Motor neuron (in vitro differentiated cells): ENCODE data around the gene GRHPR. TPM values are rescaled to one million over a fixed set of nuclear protein-coding genes. Genes with fewer than 3 reads are reported as not detected.

Source experiments
- ATAC-seq, 8 experiments: fragments of 200-7000 bp; cut with Tn5 transposase; replicated peaks in 6 of 8; 2 replicates each; pipeline ENCODE4 v1.8.0; 2021; ENCODE audit warnings: mild to moderate bottlenecking in 8 of 8, moderate library complexity in 8 of 8
- H3K27ac ChIP-seq, 2 donors: fragments of 250-450 bp; sonication (Bioruptor Pico); 2 replicates each; pipeline ENCODE4 v1.9.0; 2021; ENCODE audit warnings: antibody characterized with exemption in 2 of 2, mild to moderate bottlenecking in 2 of 2, moderate library complexity in 1 of 2
- H3K4me1 ChIP-seq, 2 donors: fragments of 250-450 bp; sonication (Bioruptor Pico); replicated peaks in 1 of 2; 2 replicates each; pipeline ENCODE4 v1.6.1; 2021; ENCODE audit warnings: antibody characterized with exemption in 2 of 2, mild to moderate bottlenecking in 2 of 2, moderate library complexity in 1 of 2
- H3K4me3 ChIP-seq, 5 donors: fragments of 250-450 bp; sonication (Bioruptor Pico); 2 replicates each; pipeline ENCODE4 v1.9.0; 2021; ENCODE audit warnings: antibody characterized with exemption in 5 of 5, mild to moderate bottlenecking in 5 of 5, moderate library complexity in 4 of 5
- WGBS, 10 experiments: fragments of 450-650 bp; shearing (Covaris generic); methylation state at CpG; one replicate each; pipeline ENCODE4 v1.0.0; 2022; 5-methylcytosine and 5-hydroxymethylcytosine counted together
- in situ Hi-C, 9 experiments: fragments of 400-800 bp; cut with MboI; loops; one replicate each; pipeline ENCODE4 v1.15.0; 2021; ENCODE audit warnings: low sequenced_read_pairs in 9 of 9, low pct_unique_long_range_greater_than_20kb in 2 of 9; ENCODE audit not compliant: unreplicated experiment in 9 of 9
- total RNA-seq, 8 experiments: library from RNA; unstranded; fragments of 300-600 nt; gene quantifications; 2 replicates each; pipeline versions ENCODE4 v1.2.3 to v1.2.4, GENCODE V29; 2022

The GRHPR gene
- total RNA-seq, 8 experiments from 2014 or later: 69.7 to 150 (median 102) TPM

GRCh38 chr9:37432020-37432419, 9.5 kb downstream of the GRHPR start:
- peaks cover 20 to 36% of the 10 kb centered on the region in 2 donors for H3K4me1 ChIP-seq
- ATAC-seq: no peak
- WGBS, 10 experiments: 87 to 100% (median 100%) methylated on average over 1 to 4 of the region's 6 CpGs; no CpG with 5 or more reads in 6 of the 10 experiments
- no peak overlapping the region for H3K27ac ChIP-seq
- no peak overlapping the region for H3K4me3 ChIP-seq
- in situ Hi-C loops: no loop called here

- Histone ChIP-seq H3K4me1 (peaks cover 20 to 36% of the 10 kb centered on the region in 2 donors), H3K4me3 (no peak overlapping the region)
- WGBS, 10 experiments: 7 to 58% methylated on average over 3 to 4 of the region's 7 CpGs; no CpG with 5 or more reads in 8 of the 10 experiments
Observed at GRCh38 chr9:37433867-37434371, 11.4 kb downstream of the GRHPR start.

GRCh38 chr9:37436540-37436939, 14.0 kb downstream of the GRHPR start:
- no peak overlapping the region for H3K4me3 ChIP-seq
- in situ Hi-C loops: no loop called here
- no peak overlapping the region for H3K27ac ChIP-seq
- H3K4me1 ChIP-seq: peaks cover 16 to 21% of the 10 kb centered on the region in 2 donors
- WGBS, 10 experiments: 79 to 100% (median 100%) methylated on average over 1 to 5 of the region's 5 CpGs; no CpG with 5 or more reads in 4 of the 10 experiments
- ATAC-seq: no peak

More at GRCh38 chr9:37433867-37434371, 11.4 kb downstream of the GRHPR start:
- in situ Hi-C loops: no loop called here
- ATAC-seq: peak in 5 of 8 experiments; percentile 32 to 65 (median 58)
- H3K27ac ChIP-seq: peak overlapping the region; percentile 53 to 59

DNA sequence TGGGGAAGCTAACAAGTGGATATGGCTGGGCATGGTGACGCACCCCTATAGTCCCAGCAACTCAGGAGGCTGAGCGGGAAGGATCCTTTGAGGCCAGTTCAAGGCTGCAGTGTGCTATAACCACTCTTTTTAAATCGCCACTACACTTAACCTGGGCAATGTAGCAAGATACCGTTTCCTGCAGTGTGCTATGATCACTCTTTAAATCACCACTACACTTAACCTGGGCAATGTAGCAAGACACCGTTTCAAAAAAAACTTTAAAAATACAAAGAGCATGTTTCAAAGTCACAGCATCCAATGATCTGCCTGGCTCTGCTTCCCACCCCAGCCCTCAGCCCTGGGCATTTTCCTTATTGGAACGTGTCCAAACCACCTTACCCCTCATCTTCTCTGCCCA, 14.5 kb downstream of the GRHPR start:
- no peak overlapping the region for H3K27ac ChIP-seq
- H3K4me1 ChIP-seq: peaks cover 16 to 21% of the 10 kb centered on the region in 2 donors
- H3K4me3 ChIP-seq: no peak overlapping the region
- in situ Hi-C loops: no loop called here
- 80 to 100% (median 95%) methylated on average over 1 to 5 of the region's 6 CpGs; no CpG with 5 or more reads in 3 of the 10 experiments for WGBS, 10 experiments
- ATAC-seq: no peak

- Histone ChIP-seq H3K4me1 (peaks cover 16 to 21% of the 10 kb centered on the region in 2 donors), H3K4me3 (no peak overlapping the region), H3K27ac (no peak overlapping the region)
- in situ Hi-C loops: no loop called here
- ATAC-seq: no peak
- 83 to 100% (median 91%) methylated on average over 1 to 4 of the region's 4 CpGs for WGBS, 10 experiments
Observed at GRCh38 chr9:37437621-37438020, 15.1 kb downstream of the GRHPR start.

DNA sequence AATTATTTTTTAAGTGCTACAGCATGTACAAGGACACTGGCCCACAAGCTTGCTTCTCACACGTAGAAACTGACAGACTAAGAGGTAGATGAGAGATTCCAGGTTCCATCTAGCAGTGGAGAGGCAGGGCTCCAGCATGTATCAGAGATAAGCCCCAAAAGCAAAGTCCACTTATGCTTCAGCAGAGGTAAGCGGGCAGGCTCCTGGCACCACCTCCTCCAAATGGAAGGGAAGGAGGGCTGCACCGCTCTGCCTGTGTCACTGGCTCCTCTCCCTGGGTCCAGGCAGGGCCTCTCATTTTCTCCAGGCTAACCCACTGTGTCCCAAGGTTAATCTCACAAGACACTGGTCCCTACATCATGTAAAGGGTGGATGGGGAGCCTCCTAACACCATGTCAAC, 15.9 kb downstream of the GRHPR start:
- in situ Hi-C loops: no loop called here
- H3K27ac ChIP-seq: no peak overlapping the region
- peaks cover 14 to 15% of the 10 kb centered on the region in 2 donors for H3K4me1 ChIP-seq
- 80 to 100% (median 92%) methylated on average over 1 to 3 of the region's 3 CpGs; no CpG with 5 or more reads in 4 of the 10 experiments for WGBS, 10 experiments
- H3K4me3 ChIP-seq: no peak overlapping the region
- no peak for ATAC-seq

DNA sequence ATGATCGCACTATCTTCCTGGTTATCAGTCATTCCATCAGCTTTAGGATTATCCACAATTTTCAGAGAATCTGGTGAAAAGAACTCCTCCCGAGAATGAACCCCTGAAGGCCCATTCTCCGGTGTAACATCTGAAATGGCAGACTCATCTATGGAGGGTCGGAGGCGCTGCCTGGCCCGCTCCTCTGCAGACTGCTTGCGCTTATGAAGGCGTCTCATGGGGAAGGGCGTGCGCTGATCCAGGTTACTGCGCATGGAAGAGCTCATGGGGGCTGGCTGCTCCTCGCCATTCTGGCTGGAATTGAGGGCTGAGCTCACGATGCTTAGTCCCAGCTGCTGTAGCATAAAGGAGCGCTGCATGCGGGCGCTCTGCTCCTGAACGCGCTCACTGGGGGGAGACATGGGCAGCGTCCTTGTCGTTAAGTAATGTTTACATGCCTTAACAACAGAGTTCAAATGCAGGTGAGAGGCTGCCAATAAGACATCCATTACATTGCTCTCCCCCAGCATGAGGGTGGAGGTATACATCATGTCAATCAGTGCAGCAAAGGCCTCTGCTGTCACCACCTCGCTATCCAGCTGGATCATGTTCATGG, 19.4 kb downstream of the GRHPR start:
- ATAC-seq: peak in 5 of 8 experiments; percentile 17 to 33 (median 20)
- Histone ChIP-seq H3K4me3 (no peak overlapping the region), H3K27ac (no peak overlapping the region), H3K4me1 (no peaks in the 10 kb centered on the region)
- WGBS, 10 experiments: 90 to 100% (median 96%) methylated on average over 2 to 10 of the region's 21 CpGs; no CpG with 5 or more reads in 3 of the 10 experiments
- in situ Hi-C loops: no loop called here

DNA sequence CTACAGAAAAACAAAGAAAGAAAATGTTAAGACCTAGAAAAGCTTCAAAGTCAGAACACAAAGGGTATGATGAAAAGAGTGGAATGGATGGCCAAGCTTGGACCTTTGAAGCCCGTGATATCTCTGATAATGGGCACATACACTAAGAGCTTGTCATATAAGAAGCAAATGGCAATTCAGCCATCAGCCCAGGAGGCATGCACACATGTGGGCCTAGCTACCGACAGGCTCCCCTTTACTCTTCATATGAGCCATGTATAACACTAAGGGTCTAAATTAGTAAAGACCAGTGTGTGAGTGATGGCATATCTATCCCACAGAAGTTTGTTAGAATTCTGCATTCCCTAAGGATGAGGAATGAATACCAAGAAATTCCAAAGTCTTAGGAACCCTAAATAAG, 20.1 kb downstream of the GRHPR start:
- in situ Hi-C loops: no loop called here
- Histone ChIP-seq H3K4me3 (no peak overlapping the region), H3K27ac (no peak overlapping the region), H3K4me1 (no peaks in the 10 kb centered on the region)
- no peak for ATAC-seq
- 14 to 100% (median 95%) methylated on average over 1 to 2 of the region's 2 CpGs; no CpG with 5 or more reads in 4 of the 10 experiments for WGBS, 10 experiments

GRCh38 chr9:37443566-37443965, 21.1 kb downstream of the GRHPR start:
- Histone ChIP-seq H3K4me1 (no peaks in the 10 kb centered on the region), H3K27ac (no peak overlapping the region), H3K4me3 (no peak overlapping the region)
- 69 to 100% (median 100%) methylated on average over 1 to 5 of the region's 5 CpGs; no CpG with 5 or more reads in 3 of the 10 experiments for WGBS, 10 experiments
- in situ Hi-C loops: no loop called here
- ATAC-seq: no peak

GRCh38 chr9:37444890-37445289, 22.4 kb downstream of the GRHPR start:
- no peak overlapping the region for H3K27ac ChIP-seq
- no peak overlapping the region for H3K4me3 ChIP-seq
- in situ Hi-C loops: no loop called here
- 21 to 100% (median 88%) methylated on average over 2 of the region's 2 CpGs; no CpG with 5 or more reads in 1 of the 10 experiments for WGBS, 10 experiments
- ATAC-seq: no peak
- no peaks in the 10 kb centered on the region for H3K4me1 ChIP-seq

DNA sequence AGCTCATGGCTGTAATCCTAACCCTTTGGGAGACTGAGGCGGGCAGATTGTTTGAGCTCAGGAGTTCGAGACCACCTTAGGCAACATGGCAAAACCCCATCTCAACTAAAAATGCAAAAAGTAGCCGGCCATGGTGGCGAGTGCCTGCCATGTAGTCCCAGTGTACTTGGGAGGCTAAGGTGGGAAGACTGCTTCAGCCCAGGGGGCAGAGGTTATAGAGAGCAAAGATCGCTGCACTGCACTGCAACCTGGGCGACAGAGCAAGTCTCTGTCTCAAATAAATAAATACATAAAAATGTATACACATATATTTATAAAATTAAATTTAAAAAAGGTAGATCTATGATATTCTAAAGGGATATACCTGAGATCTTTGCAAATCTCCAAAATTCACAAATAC, 23.3 kb downstream of the GRHPR start:
- in situ Hi-C loops: no loop called here
- H3K4me3 ChIP-seq: no peak overlapping the region
- no peak overlapping the region for H3K27ac ChIP-seq
- ATAC-seq: no peak
- H3K4me1 ChIP-seq: no peaks in the 10 kb centered on the region
- WGBS, 10 experiments: 75 to 100% (median 95%) methylated on average over 1 to 6 of the region's 6 CpGs; no CpG with 5 or more reads in 2 of the 10 experiments

- H3K4me3 ChIP-seq: no peak overlapping the region
- H3K4me1 ChIP-seq: no peaks in the 10 kb centered on the region
- WGBS, 10 experiments: 44 to 100% (median 91%) methylated on average over 1 to 4 of the region's 4 CpGs; no CpG with 5 or more reads in 1 of the 10 experiments
- in situ Hi-C loops: no loop called here
- no peak overlapping the region for H3K27ac ChIP-seq
- ATAC-seq: peak in 3 of 8 experiments; percentile 18 to 28 (median 25)
Observed at GRCh38 chr9:37446401-37446800, 23.9 kb downstream of the GRHPR start.

GRCh38 chr9:37447111-37447510, 24.6 kb downstream of the GRHPR start:
- no peaks in the 10 kb centered on the region for H3K4me1 ChIP-seq
- ATAC-seq: no peak
- no peak overlapping the region for H3K27ac ChIP-seq
- no peak overlapping the region for H3K4me3 ChIP-seq
- in situ Hi-C loops: no loop called here
